SHP77 (cell line): Measurements from ENCODE around the gene PTCD3.

ENCODE experiments used
- DNase-seq, 2 experiments: peaks; one replicate each; lab custom pipeline; 2025; lab: John Stamatoyannopoulos, UW

Gene PTCD3

GRCh38 chr2:86143926-86144685 lies 38.1 kb downstream of the PTCD3 start:
- DNase-seq: no peak

DNA sequence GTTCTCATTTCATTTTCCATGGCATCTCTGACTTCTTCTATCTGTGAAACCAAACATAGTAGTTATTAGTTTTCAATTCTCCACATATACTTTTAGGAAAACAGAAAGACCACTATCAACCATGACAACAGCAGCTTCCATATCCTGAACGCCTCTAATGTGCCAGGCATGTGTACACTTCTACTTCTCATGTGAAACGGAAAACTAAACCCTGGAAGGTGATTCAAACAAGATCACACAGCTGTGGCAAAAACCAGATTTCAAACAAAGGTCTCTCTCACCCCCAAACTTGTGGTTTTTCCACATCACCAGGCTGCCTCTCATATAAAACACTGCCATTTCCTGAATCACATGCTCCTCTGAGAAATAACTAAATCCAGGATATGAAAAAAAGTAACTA lies 41.8 kb downstream of the PTCD3 start:
- DNase-seq: no peak

DNA sequence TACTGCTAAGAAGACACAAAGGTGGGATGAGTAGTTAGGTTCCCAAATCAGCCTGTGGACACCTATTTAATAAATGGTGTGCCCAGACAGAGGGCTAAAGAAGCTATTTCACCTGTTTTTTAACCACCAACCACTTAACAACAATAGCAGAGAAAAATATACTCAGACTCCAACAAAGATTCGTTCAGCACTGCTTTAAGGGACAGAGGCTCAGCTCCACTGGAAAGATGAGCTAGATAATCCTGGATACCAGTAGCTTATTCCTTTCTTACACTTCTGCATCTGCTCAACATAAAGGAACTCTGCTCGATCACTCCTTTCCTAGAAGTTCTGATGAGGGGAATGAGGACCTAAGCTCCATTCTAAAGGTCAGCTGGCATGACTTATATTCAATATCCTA lies 44.5 kb downstream of the PTCD3 start:
- DNase-seq: no peak

DNA sequence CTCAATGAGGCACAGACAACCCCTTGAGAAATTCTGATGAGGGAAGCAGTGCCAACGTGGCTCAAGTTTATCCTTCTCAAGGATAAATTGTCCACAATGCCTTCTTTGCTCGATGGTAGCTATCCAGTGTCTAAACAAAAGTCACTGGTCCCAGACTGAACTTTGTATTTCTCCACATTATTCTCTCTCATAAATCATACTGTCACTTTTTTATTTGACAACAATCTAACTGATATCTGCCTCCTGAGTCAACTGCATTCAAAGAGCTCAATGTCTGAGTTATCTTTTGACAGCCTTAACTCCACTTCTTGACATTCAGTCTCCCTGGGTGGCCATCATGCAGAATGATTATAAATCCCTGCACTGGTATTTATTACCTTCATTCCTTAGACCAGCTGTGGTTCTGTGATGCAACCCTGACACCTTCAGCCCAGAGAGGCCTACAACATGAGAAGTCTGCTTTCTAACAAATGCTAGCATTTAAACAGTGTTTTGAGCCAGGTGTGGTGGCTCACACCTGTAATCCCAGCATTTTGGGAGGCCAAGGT lies 51.0 kb downstream of the PTCD3 start:
- DNase-seq: no peak

DNA sequence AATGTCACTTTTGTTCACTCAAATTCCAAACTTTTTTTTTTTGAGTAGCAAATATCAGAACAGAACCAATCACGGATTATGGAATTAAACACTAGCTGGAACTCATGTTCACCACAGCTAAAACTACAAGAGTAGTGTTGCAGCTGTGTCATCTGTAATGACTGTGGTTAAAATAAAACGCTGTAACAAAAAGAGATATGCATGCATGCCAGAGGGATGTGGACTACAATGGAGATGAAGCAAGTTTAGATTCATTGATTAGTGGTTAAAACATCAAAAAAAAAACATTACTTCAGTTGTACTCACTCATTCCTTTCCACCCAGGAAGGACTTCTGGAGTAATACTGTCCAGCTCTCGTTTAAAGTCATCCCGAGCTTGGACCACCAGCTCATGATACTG lies 52.3 kb downstream of the PTCD3 start:
- DNase-seq: no peak

DNA sequence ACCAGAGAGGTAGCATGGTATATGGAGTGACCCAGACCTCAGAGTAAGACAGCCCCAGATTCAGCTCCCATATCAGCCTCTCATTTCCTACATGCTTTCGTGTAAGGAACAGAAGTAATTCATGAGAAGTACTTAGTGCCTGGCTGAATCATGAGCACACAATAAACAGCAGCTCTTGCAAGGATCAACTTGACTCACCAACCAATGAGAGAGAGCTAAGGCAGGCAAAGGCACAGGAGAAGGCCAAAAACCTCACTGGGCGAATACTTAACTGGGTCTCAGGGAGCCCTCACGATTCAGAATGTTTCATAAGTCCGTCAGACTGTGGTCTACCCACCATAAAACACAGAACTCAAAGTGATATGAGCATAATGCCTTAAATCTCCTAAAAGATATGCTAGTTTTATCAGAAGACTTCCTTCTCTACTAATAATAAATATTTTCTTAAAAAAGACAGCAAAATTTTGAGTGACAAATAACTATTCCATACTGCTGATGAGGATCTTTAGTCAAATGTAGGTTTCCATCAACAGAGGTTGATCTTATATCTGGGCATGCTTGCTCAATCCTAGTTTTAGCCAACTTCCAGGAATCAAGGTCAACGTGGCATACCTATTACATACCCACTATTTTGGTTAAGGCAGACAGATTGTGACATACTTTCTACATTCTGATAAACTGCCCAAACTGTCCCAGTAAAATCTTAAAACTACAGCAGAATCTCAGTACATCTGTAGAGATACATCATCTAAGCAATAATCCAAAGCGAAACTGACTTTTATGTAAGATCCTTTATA lies 54.3 kb downstream of the PTCD3 start:
- no peak for DNase-seq

- no peak for DNase-seq
Observed at GRCh38 chr2:86170449-86170848, 64.4 kb downstream of the PTCD3 start.

DNA sequence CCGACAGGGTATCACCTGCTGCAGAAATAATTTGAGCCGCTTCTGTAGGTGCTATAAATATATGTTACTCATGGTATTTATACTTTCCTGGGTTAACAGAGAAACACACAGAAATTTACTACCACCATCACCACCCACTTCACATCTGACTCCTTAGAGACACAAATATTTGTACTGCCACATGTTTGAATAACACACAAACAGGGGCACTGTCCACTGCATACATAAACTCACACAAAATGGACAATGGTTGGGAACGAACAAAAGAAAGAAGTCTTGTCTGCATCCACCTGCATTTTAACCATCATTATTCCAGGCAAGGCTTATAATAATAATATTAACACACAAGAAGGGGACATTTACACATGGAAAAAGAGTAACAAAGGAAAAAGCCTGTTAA lies 65.3 kb downstream of the PTCD3 start:
- no peak for DNase-seq

DNA sequence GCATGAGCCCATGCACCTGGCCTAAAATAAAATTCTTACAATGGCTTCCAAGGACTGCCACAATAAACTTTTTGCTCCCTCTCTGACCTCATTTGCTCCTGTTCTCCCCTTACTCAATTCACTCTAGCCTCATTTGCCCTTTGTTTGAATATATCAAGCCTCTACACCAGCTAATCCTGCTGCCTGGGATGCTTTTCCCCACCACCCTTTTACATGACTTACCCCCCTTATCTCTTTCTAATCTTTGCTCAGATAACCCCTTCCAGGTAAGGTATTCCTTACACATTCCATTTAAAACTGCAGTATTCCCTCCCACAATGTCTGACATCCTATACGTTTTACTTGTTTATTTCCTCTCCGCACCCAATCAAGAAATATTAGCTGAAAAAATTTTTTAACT lies 66.6 kb downstream of the PTCD3 start:
- DNase-seq: no peak

- no peak for DNase-seq
Observed at GRCh38 chr2:86174445-86174844, 68.4 kb downstream of the PTCD3 start.

GRCh38 chr2:86175828-86176227 lies 69.8 kb downstream of the PTCD3 start:
- DNase-seq: no peak

DNA sequence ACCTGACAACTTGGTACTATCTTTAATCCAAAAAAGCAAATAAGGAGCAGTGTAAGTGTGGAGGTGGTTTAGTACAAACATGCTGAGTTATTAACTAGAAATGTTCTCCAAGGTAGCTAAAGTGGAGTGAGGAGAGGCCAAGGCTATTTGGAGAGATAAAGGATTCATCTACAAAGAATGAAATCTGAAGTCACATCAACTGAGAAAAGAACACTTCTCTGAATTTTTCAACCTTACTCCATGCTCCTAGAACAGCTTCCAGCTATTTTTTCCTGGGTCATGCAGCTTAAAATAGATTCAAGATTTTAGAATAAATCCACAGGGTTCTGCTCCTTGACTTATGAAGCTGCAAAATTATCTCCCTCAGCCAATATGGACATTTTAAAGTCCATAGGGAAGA lies 70.6 kb downstream of the PTCD3 start:
- no peak for DNase-seq

- no peak for DNase-seq
Observed at GRCh38 chr2:86185517-86186212, 79.6 kb downstream of the PTCD3 start.

DNA sequence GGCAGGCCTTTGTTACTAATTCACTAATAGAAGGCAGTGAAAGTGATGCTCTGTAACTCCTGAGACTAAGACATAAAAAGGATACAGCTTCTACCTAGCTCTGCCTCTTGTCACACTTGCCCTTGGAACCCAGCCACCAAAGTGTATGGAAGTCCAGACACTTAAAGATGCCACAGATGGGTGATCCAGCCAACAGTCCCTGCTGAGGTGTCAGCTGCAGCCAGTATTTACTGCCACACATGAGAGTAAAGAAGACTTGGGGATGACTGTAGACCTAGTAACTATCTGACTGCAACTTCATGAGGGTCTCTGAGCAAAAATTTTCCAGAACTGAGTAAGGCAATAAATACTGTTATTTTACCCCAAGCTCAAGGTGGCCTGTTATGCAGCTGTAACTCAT lies 80.4 kb downstream of the PTCD3 start:
- DNase-seq: no peak

GRCh38 chr2:86189782-86190416 lies 83.9 kb downstream of the PTCD3 start:
- no peak for DNase-seq
